SK-N-DZ (cell line): ENCODE measurements around the gene PARP16. TPM values are rescaled to one million over a fixed set of nuclear protein-coding genes. Genes with fewer than 3 reads are reported as not detected.

Experiments
- DNase-seq: peaks from one replicate; pipeline ENCODE4 v3.0.0-alpha.2; 2015; ENCODE audit warnings: low spot score
- polyA plus RNA-seq, 2 experiments: library from polyadenylated mRNA; depleted of rRNA; stranded (reverse); fragments of >200 nt; gene quantifications; 2 replicates each; pipeline ENCODE4 v1.2.3, GENCODE V29; 2014

PARP16 gene, protein sequence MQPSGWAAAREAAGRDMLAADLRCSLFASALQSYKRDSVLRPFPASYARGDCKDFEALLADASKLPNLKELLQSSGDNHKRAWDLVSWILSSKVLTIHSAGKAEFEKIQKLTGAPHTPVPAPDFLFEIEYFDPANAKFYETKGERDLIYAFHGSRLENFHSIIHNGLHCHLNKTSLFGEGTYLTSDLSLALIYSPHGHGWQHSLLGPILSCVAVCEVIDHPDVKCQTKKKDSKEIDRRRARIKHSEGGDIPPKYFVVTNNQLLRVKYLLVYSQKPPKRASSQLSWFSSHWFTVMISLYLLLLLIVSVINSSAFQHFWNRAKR
- 23.9 and 25.0 TPM in 2 replicates for polyA plus RNA-seq (2014; cell fraction: cytosol; rRNA removed)
- 17.8 and 27.0 TPM in 2 replicates for polyA plus RNA-seq (2014; cell fraction: nucleus; rRNA removed)

DNA sequence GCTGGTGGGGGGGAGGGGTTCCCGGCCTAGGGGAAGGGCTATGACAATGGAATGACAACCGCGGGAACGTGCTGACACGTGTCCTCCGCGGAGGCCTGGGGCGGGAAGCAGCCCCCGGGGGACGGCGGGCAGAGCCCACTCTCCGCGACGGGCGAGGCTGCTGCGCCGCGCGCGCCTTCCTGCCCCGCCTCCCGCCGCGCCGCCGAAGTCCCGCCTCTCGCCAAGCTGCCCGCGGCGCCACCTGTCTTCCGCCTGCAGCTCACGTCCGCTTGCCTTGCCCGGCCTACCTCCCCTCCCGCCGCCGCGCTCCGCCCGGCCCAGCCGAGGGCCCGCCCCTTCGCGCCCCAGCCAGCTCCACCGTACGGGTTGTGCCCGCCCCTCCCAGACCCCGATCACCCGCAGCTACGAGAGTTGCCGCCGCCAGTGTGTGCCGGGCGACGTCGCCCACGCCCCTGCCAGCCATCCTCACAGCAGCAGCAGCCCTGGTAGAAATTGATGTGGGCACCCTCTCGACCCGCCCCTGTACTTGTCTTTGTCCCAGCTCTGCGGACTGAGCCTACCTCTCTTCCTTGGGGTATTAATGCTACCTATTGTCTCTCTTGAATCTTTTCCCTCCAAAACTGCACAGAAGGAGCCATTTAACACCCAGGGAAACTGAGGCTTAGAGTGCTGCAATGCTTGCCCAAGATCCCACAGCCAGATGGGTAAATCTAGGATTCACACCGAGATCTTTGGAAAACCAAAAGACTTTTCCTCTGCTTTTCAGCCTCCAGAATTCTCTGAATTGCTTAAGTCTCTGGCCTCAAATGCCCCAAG lies at the start of gene PARP16:
TSS of gene PARP16 (minus strand) at position 180 of the 816 bp plus-strand sequence. CDS start 457 bp downstream, outside the sequence.
- peak; percentile 95 for DNase-seq

DNA sequence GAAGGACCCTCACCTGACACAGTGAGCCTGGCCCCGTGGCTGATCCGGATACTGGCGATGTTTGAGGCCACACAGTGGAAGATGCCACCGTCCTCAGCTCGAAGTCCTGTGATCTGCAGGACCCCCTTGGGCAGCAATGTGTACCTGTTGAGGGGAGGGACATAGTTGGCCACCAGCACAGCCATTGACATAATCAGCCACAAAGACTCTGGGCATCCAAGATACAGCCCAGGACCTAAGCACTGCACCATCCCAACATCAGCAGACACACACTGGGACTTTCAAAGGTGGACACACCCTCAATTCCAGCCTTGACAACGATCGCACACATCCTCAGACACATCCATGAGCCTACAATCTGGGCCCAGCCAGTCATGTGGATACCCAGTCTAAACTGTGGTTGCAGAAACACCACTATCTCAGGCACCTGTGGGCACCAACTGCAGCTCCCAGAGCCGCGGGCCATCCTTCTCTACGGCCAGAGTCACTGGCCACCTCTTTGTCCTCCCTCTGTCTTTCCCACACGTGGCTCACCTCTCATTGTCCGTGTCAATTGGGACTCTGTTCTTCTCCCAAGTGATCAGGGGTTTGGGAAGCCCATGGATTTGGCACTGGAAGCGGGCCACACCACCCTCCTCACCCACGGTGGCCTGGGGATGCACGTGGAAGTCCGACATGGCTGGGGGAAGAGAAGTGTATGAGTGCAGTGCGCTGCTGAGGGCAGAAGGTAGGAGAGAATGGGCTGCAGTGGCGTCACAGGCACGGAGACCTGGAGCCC lies 48.8 kb upstream of the PARP16 start:
- DNase-seq, result no peak

DNA sequence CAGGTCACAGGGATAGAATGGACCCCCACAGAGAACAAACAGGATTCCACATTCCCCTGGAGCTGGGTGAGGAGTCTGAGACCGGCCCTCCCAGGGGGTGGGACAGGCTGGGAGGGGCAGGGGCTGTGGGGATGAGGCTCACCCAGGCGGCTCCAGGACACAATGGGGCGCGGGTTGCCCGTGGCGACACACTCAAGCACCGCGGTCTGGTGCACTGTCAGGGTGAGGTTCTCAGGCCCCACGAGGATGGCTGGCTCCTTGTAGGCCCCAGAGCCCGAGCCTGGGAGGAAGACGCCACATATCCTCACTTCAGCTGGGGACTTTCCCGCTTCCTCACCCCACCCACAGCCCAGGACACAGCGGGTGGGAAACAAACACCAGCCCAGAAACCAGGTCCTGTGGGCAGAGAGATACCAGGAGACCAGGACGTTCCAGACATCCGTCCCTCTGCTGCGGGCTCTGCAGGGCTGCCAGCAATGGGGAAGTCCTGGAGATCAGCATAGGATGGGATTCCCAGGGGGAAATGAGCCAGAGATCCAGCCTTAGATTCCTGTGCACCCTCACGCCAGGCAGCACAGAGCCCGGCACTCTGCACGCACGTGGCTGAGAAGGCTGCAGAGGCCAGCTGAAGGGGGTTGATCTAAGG lies 48.0 kb upstream of the PARP16 start:
- DNase-seq, result peak; percentile 53

DNA sequence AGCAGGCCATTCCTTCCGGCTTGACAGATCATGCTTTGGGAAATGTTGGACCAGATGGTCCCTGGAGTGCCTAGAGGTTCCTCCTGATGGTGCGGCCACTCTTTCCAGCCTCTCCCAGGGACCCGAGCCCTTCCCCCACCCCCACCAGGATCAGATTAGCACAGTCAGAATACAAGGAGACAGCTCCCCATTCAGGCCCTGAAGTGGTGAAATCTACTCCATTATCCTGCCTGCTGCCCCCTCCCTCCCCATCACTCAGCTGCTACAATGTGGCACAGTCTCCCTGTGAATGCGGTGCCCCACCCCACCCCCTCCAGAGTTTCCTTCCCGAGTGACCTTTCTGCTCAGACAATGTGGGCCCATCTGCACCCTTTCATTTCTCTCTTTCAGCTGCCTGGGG lies 47.2 kb upstream of the PARP16 start:
- DNase-seq, result no peak

DNA sequence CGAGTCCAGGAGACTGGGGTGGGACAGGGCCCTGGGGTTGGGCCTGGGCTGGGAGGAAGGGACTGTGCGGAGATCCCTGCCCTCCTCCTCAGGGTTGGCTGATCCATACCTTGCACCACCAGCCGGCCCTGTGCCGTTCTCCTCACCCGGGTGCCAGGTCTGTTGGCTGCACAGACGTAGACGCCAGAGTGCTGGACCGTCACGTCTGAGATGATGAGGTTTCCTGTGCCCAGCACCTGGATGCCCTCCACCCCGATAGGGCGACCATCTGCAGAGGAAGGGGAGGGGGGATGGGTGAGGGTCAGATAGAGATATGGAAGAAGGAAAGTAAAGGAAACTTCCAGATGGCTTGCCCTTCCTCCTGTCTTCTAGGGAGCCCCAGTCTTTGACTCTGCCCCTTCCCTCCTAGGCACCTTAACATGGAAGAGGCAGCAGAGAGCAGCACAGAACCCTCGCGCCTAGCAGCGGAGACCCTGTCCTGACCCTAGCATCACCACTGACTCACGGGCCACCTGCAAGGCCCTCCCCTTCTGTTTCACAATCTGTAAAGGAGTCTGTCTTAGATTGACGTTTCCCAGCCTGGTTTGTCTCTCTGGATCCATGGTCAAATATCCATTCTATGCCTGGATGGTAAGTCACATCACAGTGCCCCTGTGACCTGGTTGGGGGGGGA lies 46.6 kb upstream of the PARP16 start:
- no peak for DNase-seq

DNA sequence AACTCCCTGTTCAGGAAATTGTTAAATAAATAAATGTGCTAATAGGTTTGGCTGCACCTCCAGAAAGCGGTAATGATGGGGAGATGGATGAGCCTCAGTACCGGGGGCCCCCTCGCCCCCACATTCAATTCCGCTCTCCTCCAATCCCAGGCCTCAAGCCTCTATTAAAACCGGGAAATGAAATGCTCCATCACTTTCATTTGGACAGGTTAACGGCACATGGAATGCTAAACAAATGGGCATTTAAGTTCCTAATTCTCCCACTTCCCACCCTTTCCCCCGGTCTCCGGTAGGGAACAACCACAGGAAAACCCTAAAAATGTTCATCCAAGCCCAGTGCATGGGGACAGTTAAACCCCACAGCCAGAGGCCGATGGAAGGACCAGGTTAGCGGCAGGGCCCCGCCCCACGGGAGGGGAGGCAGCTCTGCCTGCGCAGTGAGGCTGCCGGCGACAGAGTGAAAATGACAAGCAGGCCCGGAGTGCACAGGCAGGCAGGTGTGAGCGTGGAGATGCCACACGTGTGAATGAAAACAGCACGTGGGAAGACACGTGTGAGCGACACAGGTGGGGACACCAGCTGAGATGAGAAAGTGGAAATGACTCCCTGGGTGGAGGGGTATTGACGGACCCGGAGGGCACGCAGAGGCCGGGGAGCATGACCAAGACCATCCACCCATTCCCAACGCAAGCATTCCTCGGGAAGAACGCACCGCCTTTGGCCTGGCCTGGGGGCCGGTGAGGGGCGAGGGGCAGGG lies 45.9 kb upstream of the PARP16 start:
- no peak for DNase-seq

DNA sequence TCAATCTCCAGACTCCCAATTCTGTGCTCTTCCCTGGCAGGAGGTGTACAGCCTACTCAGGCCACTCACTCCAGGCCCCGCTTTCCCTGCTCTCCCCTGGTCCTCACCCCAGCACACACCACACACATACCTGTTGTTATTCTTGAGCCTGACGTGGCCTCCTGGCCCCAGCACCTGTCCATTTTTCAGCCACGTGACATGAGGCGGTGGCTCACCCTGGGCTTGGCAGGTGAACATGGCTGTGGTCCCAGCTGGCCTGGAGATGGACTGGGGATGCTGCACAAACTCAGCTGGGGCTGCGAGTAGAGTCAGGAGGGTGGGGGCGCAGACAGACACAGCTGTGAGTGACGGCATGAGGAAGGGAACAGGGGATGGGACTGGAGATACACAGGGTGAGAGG lies 45.1 kb upstream of the PARP16 start:
- DNase-seq, result no peak

DNA sequence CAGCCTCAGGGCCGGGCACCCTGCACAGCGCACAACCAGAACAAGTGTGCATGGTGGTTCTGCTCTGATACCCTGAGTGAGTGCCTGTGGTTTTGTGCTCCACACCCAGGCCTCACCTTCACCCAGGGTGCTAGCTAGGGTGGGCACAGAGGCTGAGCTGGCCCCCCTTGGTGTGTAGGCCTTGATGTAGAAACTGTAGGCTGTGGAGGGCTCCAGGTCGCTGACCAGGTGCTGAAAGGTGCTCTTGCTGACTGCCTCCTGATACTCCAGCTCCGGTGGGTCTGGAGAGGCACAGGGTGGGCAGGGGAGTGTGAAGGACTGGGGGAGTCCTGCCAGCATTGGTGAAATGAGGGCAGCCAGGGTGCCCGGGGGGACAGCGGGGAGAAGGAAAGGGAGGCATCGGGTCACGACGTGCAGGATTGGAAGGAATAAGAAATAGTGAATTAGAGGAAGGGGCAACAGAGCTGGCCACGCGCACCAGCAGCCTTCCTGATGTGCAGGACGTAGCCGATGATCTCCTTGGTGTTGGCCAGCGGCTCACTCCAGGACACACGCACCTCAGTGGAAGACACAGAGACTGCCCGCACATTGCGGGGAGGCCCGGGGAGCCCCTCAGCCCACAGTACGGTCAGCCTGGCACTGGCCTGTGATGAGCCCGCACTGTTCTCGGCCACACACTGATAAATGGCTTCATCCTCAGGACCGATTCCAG lies 44.4 kb upstream of the PARP16 start:
- no peak for DNase-seq

DNA sequence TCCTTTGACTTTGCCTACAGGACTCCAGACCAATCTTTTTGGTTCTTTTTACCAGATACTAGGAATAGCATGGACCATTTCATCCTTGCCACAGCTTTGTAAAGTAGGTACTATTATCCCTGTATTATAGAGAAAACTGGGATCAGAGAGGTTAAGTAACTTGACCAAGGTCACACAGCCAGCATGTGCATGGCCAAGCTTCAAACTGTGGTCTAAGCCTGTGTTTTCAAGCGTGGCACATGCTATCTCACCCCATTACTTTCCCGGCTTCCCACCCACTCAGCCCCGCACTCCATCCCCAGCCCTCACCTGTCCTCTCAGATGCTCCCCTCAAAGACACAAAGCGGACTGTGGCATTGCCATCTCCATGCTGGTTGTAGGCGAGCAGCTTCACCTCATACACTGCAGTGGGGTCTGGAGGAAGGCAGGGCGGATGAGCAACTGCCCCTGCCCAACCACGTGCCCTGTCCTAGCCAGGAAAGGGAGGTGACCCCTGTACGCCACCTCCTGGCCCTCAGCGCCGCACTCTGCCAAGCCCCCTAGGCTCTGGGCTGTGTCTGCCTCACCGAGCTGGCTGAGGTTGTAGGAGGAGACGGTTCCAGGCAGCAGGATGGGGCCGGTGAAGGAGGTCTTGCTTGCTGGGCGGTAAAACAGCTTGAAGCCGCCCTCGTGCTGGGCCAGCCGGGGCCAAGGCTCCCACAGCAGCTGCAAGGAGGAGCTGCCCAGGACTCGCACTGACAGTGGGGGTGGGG lies 43.5 kb upstream of the PARP16 start:
- DNase-seq, result no peak

DNA sequence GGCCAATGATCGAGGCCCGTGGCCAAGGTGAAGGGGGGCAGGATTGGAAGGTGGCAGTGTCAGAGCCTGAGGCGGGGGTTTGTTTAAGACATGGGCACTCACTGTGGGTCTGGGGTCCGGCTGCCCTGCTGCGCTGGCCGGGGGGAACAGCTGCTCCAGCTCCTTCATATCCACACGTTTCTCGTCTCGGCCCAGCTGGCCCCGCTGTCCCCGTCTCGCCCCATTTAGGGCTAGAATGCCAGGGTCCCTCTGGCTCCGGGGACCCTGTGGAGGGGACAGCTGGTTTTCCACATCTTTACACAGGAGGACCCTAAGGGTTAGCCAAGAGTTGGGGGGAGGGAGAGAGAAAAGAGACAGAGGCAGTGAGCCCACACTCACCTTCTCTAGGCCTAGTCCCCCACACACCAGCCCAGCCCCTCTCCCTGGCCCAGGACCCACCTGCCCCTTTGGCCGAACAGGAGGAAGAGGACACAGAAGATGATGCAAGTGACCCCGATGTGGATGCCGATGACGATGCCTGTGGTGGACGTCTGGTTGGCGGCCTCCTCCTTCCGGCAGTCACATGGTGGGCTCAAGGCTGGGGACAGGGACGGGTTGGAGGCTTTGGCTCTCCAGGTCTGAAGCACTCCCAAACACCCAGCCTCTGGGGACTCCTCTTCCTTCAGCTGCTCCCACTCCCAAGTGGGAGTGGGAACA lies 42.8 kb upstream of the PARP16 start:
- DNase-seq, result no peak

DNA sequence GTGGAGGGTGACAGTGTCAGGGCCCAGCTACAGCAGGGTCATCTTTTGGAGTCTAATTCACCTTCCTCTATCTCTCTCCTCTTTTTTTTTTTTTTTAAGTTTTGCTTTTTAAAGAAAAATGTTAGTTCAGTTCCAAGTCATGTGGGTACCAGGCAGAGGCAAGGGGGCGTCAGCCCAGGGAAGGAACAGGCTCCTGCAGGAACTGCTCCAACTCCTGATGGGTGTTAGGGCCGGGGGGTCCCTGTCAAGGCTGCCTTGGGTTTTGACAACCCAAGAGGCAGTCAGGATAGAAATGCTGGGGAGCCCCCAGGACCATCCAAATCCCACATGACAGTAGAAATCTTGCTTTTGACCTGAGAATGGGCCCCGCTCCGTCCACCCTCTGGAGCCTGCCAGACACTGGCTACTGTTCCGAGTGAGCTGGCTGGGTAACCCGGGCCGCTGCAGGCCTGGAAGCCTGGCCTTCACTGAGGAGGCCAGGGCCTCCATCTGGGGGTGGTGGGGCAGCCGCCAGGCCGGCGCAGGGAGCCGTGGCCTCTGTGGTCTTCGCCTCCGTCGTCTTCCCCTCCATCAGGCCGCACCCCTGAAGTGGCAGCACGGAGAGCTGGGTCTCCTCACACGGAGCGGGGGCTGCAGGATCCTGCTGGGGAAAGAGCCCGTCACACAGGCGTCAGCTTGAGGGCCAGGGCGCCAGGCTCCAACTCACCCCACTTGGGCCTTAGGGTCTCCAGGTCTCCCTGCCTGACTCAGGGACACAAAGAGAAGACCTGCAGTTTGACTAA lies 42.0 kb upstream of the PARP16 start:
- no peak for DNase-seq

DNA sequence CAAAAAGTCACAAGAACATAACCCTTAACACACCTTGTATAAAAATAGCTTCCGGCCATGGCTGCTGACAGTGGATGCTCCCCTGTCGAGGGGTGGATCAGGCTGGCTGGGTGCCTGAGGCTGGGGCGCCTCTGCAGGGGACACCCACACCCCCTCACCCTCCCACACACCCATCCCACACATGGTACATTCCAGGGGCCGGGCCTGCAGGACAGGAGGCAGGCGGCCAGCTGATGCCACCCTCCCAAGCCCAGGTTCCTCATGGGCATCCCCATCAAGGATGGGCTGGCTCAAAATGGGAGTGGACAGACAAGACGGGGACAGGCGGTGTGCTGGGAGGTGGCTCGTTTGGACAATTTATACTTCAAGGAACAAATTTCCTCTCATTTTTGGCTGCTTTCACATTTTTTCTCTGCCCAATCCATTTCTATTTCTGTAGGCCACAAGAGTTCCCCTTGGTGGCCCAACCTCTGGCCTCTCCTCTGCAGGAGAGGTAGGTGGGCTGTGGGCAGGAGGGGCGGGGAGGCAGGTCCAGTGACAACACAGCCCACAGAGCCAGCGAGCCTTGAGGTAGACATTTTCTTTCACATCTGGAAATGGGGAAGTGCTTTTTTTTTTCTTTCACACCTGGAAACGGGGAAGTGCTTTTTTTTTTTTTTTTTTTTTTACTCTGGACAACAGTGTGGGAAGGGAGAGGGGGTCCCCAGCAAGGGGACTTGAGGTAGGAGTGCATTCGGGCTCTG lies 41.1 kb upstream of the PARP16 start:
- DNase-seq, result no peak

DNA sequence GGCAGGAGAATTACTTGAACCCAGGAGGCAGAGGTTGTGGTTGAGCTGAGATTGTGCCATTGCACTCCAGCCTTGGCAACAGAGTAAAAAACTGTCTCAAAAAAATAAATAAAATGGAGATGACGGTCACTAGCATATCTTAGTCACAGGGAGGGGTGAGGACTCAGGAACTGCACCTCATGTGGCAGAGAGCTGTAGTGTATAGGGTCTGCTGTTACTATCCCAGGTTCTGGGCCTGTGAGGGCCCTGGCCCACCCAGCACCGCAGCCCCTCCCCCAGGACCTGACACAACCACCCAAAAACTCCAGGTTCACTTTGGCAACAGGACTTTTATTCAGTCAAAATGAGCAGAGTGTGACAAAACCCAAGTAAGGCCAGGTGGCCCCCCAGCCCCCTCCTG lies 40.1 kb upstream of the PARP16 start:
- DNase-seq, result no peak

DNA sequence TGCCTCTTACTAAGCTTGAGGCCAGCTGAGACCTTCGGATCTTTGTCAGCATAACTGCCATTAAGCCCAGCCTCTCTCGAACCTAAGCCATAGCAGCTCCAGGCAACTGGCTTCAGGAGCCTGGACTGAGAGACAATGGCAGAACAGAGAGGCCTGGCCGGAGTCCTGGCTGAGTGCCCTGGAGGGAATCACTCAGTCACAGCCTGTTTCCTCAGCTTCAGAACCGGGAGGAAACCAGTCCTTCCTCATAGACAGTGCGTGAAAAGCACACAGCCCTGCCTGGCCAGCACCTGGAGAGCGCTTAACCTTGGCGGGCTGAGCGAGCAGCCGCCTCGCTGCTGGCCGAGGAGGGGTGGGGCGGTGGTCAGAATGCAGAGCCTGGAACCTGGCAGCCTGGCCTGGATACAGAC lies 39.4 kb upstream of the PARP16 start:
- no peak for DNase-seq

DNA sequence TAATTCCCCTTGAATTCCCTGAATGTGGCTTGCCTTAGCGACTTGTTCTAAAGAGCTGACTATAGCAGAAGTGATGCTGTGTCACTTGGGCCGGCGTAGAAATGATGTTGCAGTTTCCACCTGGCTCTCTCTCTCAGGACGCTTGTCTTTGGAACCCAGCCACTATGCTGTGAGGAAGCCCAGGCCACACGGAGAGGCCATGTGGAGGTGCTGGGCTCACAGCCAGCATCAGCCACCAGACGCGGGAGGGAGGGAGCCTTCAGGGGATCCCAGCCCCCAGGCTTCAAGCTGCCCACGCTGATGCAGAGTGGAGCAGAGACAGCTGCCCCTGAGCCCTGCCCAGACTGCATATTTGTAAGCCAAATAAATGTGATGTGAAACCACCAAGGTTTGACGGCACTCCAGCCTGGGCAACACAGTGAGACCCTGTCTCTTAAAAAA lies 36.4 kb upstream of the PARP16 start:
- DNase-seq, result peak; percentile 86

DNA sequence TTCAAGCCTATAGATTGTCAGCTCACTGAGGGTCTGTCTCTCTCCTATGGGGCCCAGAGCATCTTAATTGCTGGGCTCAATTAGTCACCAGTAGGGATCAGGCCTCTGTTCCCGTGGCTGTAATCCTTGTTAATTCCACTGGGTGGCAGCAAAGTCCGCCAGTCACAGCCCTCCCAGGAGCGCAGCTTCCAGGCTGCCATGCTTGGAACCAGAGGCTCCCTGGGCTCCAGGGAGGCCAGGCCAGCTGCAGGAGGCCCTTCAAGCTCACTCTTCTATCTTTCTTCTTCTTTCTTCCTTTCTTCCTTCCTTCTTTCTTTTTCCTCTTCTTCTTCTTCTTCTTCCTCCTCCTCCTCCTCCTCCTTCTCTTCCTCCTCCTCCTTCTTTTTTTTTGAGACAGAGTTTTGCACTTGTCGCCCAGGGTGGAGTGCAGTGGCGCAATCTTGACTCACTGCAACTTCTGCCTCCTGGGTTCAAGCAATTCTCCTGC lies 32.2 kb upstream of the PARP16 start:
- peak; percentile 83 for DNase-seq
